HTR-8/SVneo (cell line): Measurements from ENCODE around the gene STX7.

Experiments
- DNase-seq: peaks from one replicate; pipeline ENCODE4 v3.0.0; 2011; ENCODE audit warnings: low spot score, mixed read lengths; ENCODE audit not compliant: insufficient read length
- FAIRE-seq: peaks from 2 replicates; lab custom pipeline; 2011; peaks lifted over from hg19 to GRCh38; lab: Jason Lieb, UNC

STX7 gene

DNA sequence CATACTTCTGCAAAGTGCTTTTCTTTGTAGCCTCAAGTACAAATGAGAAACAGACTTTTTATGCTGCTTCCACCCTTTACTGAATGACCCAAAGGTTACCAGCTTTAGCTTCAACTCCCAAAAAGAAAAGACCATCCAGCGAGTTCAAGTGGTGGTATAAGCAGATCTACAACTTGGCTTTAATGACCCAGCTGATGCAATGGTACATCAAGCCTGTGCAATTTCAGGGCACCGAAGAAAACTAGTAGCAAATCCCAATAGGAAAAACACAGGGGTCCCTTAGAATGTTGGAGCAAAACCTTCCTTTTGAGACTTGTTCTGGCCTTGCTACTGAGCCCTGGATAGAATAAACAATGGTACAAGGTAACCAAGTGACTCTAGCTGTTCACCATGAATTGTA is 33.8 kb downstream of the STX7 start:
- DNase-seq (no peak), FAIRE-seq (no peak)

DNA sequence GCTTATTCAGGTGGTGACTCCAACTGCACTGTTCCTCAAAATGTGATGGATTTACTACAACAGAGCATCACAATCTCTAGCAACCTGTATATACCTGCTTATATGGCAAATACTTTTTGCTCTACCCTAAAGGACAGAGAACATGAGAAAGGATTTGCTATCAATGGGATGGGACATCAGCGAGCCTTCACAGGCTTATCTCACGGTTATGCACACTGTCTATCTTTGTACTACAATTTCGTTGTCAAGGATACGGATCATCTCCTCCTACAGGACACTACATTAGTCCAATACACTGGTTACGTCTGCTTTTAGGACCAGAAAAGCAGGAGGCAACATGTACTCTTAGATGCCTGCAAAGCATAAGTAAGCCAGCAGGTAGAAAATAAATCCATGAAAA is 34.2 kb downstream of the STX7 start:
- FAIRE-seq (no peak), DNase-seq (no peak)

DNA sequence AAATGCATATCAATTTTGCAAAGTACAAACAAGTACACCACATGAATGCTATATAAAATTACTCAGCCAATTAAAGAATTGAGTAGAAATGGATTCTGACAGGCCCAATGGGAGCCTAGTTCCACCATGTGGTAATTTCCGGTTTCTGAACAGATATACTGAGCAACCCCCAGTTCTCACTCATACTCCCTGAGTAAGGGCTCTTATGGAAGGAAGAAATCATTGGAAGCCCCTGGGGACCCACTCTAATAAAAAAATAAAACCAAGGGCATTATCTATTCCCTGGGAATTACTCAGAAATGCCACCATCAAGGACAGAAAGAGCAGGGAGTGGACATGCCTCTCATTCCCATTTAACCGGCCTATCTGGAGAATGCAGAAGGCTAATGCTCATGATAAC is 34.6 kb downstream of the STX7 start:
- DNase-seq (no peak), FAIRE-seq (no peak)

DNA sequence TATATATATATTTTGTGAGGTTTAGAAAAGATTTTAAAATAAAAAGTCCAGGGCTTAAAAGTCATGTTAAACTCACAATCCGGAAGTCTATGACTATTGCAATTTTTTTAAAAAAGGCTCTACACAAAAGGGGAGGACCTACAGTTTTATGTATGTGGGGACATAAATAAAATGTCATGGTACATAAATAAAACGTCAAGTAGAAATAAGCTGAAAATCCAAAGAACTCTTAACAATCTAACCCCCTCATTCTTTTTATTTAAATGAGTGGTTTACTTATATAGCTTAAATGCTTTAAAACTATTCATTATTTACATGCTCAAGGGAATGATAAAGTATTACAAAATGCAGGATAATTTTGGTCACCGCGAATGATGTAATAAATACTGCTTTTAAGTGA is 36.2 kb downstream of the STX7 start:
- FAIRE-seq (no peak), DNase-seq (no peak)

DNA sequence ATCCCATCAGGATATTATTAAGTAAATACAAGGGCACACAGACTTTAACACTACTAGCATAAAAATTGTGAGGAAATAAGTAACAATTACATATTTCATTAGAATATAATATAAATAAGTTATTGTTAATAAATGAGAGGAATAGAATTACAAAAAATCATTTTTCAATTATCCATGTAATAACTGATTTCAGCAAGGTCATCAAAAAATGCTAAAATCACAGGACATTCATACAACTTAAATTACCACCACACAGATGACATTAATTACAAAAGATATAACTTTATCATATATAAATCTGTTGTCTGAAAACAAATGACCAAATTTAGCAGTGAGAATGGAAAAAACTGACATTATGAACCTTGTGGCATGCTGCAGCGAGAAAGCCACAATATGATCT is 37.0 kb downstream of the STX7 start:
- FAIRE-seq (no peak), DNase-seq (no peak)

DNA sequence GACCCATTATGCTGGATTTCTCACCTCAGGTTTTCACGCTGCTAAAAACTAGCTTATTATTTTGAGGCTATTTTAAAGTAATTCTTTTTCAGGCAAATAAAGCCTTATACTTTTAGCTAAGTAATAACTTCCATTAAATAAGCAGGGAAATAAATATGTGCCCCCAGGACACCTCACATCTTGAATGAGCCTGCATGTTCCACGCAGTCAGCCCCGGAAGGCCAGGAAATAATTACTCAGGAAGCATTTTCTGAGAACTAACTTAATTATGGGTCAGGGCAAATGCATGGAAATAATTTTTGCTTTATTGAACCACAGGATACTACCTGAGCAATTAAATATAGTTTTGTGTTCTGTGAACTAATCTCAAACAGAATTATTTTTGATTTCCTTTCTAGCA is 41.1 kb downstream of the STX7 start:
- DNase-seq: no peak
- FAIRE-seq: no peak

DNA sequence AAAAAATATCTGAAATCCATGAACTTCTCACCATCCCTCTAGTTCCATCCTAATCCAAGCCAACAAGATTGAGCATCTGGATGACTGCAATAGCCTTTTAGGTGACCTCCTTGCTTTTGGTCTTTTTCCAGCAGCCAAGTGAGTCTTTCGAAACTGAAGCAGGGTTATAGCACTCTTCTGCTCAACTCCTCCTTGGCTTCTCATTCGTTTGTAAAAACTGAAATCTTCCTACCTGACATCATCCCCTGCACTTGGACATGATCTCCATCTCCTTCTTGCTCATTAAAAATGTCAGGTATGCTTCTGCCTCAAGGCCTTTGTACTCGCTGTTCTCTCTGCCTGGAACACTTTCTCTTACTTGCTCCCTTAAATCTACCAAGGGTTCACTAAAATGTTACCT is 46.0 kb downstream of the STX7 start:
- FAIRE-seq (no peak), DNase-seq (no peak)

DNA sequence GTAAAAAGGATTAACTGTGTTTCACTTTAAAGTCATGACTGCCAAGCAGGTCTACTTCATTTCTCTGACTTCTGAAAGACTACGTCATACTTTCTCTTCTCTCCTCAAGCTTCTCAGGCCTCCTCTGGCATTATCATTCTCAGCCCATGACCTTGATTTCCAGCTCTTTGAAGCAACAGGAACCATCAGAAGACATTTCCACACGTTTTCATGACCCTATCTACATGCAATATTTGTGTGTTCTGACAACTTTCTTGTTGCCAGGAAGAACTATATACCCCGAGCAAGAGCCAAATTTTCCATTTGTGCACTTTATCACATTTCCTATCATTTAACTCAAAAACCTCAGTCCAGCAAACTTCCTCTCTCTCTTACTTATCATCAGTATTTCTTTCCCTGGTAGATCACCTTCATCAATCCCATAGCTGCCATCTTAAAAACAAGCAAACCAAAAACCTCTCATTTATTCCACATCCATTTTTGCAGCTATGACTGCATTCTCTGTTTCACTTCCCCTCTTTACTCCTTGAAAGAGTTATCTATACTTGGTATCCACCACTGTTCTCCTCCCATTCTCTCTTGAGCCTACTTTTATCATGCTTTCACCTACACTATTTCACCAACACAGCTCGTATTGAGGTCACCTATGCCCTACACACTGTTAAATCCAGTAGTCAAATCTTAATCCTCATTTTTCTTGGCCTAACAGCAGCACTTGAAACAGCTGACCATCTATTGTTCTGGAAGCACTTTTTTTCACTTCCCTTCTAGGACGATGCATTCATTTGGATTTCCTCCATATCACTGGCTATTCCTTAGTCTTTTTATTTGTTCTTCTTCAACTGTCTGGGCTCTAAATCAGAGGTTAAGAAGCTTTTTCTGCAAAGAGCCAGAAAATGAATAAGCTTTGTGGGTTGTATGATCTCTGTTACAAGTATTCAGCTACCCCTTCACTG is 47.1 kb downstream of the STX7 start:
- DNase-seq (no peak), FAIRE-seq (no peak)

DNA sequence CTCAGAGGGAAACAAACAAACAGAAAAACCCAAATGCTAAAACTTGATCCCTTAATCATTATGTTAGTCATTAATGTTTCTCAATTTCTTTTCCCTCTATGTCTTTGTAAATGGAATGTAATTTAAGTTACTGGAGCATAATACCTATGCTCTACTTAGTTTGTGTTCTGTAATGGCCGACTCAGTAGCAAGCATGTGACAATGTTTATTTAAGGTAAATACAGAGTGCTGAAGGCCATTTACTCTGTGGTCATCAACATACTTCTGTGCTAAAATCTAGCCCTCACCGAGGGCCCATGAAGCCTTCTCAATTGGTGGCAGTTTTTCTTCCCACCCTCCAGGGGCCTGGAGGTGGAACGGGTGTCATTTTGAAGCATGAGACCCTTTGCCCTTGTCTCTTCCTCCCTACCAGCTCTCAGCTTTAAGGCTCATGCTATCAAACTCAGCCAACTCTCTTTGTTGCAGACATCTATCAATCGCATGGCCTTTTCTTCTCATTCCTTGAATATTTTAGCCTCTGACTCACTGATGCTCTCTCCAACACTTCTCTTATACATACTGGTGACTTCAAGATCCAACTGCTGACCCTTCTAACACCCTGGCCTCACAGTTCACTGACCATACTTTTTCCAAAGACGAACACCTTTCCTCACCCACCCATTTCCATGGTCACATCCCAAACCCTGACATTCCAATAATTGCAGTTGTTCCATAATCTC is 48.2 kb downstream of the STX7 start:
- FAIRE-seq: no peak
- DNase-seq: peak; percentile 18

DNA sequence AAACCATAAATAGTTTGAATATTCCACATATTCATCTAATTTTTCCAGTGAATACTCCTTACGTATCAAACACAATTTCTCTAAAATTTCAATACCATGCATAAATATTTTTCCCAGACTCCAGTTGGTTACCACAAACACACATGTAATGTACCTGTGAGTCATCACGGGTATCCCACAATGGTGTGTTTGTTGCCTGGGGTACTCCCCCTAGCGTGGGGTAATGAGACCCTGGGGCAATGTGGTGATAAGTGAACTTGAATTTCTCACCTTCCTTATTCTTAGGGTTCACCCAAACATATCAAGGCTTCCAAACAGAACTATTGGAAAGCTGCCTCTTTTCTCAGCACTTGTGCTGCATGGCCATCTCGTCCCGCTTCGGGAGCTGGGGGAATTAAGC is 51.0 kb downstream of the STX7 start:
- DNase-seq (no peak), FAIRE-seq (no peak)

DNA sequence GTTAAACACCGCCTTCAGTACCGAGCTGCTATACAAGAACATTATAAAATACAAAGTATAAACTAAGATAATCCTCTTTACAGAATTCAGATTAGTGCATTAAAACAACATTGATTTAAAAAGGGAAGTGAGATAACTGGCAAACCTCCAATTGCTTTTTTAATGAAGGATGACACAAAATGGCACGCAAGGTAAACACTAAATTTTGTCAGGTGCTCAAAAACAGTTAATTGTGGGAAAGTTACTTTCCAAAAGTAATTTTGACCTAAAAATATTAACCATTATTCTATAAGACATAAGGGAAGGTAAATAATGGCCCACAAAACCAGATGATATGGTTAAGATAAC is 53.3 kb downstream of the STX7 start:
- DNase-seq (no peak), FAIRE-seq (no peak)

DNA sequence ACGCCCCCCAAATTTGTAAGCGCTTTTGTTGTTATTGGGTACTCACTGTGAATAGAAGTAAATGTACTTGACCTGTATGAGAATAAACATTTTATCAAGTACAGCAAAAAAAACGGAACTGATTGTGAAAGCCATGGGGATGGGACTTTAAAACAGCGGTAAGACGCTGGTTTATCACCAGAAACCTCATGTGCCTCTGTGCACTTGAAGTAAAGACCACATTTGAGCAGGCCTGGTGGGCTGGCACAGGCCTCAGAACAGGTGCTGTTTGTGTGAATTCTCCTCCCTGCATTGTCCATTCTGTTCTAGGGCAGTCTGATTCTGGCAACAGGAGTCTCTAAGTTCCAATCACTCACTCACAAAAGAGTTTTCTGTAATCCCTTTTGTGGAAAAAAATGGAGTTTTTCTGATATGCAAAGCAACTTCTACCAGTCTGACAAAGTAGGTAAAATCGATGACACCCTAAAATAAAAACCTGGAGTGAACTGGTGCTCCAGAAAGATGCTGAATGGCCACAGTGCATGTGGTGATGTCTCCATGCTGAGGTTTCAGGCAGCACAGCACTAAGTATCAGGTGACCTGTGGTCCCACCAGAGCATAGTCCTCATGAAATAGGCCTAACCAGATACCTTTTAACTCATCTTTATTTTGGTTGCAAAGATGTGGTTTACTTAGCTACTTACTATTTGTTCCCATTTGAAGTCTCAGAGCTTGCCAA is 53.9 kb downstream of the STX7 start:
- DNase-seq: no peak
- no peak for FAIRE-seq

DNA sequence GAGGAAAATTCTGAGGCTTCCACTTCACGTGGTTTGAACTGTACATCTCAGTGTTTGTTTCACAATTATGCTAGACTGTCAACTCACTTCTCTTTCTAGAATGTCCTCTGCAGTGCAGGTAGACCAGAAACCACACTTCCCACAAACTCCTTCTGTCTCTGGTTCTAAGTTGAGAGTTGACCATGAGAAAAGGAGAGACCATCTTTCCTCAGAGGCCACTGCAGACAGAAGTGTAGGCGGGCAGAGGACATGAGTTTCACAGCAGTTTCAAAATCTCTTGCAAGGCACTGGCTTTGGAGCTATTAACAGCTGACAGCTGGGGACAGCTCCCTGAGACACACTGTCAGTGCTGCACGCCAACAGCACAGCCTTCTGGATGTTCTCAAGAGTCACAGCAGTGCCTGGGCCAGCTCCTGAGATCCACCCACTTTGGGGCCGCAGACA is 56.2 kb downstream of the STX7 start:
- no peak for DNase-seq
- FAIRE-seq: no peak

DNA sequence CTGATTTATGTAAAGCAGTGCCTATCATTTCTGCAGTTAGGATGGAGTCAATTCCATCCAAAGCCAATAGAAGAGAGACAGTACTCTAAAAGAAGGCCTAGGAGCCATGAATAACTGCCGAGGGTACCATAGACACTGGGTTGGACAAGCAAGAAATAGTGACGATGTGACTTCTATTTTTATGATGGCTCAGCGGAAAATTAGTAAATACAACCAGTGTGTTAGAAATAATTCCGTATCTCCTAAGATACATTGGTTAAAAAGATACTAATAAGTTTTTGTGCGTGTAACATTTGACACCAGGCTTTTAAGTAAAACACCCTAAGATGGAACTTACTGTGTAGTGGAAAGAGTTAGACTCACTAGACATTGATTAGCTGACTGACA is 66.1 kb downstream of the STX7 start:
- FAIRE-seq: no peak

DNA sequence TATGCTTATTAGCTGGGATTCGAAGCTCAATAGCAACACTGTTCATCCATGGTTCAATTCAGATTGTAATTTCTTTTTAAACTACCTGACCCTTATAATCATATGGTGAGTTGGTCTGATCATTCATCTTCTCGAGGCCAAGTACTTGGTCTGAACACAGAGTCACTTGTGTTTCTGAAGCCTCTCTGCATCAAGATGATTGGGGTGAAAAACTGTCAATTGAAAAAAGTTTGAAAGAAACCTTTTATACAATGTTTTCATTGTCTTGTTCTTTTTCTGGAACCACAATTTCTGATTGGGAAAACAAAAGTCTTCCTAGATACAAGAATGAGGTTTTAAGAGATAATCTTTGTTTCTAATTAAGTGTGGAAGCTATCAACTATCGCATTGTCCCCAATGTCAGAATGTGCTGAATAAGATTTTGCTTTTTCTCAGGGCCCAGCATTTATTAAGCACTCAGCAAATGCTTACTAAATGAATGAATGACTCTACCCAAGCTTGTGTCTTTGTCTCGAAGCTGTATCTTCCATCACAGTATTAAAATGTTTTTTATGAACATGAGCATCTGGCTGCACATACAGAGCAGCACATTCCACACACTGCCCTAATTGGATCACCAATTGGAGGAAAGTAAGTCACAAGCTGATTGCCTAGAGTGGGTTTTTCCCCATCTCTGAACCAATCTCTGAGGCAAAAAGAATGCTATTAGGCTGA is 66.6 kb downstream of the STX7 start:
- no peak for DNase-seq
- no peak for FAIRE-seq

More for the DNA sequence above, 66.1 kb downstream of the STX7 start:
- no peak for DNase-seq

DNA sequence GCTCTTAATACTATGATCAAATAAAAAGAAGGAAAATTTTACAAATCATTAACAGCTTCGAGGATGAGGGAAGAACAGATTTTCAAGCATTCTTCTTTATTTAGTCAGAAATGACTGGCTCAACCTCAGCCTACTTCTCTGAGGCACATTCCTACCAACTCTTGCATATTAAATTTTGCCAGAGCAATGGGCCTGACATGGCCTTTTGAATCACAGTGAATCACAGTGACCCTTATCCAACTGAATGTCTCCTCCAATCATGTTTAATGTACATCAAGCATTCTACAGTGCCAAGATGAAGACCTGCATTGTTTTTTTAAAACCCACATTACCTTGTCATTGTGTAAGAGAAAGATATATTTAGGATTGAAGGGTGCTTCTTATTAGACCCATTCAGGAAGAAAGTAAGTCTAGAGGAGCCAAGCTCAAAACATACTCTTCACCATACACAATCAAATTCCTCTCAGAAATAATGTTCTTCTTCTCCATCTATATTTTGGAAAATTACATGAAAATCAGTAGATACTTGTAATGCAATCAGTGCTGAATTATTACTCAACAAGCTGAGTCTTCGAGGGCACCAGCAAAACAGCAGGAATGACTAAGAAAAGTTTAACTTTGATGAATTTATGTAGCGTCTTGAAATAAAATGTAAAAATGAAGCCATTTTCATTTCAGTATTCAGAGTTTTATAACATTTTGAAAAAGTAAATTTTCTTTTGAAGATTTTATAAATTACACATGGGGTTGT is 67.5 kb downstream of the STX7 start:
- FAIRE-seq: no peak

DNA sequence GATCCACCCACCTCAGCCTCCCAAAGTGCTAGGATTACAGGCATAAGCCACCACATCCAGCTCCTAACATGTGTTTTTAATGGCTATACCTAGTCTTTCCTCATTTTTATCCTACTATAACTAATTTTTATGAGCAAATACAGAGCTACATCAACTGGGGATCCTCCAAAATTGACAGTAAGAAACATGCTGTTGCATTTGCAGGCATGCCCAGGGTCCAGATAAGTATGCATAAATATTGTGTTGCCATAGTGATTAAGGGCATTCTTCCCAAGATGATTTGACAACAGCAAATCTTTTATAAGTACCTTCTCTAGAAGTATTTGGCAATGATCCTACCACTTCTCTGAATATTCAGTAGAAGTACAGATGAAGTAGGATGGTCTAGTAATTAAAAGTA is 69.7 kb downstream of the STX7 start:
- no peak for DNase-seq
- FAIRE-seq: no peak

More for the DNA sequence above, 67.5 kb downstream of the STX7 start:
- DNase-seq: peak; percentile 18

DNA sequence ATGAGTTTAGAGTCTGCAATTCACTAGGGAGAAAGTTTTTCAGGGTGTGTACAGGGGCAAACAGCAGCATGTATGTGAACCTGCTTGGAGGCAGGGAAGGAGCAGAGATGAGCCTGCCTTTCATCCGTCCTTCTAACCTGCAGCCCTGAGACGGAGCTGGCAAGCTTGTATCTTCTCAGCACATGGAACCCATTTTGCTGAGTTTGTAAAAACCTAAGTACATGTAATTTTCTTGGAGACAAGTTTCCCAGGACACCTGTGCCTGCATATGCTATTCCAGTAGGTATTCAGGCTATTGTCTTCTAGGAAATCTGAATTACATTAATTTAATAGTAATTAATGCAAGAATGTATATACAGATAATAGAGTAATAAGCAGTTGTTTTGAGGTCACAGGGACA is 82.8 kb downstream of the STX7 start:
- DNase-seq: no peak
- no peak for FAIRE-seq

DNA sequence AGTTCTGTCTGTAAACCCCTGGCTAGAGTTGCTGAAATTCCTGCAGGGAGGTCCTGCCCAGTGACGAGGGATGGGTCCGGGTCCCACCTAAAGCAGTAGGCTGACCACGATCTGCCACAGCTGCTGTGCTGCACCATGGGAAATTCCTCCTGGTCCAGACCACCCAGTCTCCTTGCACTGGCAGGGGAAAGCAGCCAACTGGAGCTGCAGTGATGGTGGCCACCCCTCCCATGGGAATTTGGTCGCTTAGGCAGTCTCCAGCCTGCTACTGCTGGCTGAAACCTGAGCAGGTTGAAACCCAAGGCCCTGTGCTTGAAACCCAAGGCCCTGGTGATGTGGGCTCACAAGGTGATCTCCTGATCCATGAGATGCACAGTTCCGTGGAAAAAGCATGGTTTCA is 87.7 kb downstream of the STX7 start:
- DNase-seq (no peak), FAIRE-seq (no peak)

DNA sequence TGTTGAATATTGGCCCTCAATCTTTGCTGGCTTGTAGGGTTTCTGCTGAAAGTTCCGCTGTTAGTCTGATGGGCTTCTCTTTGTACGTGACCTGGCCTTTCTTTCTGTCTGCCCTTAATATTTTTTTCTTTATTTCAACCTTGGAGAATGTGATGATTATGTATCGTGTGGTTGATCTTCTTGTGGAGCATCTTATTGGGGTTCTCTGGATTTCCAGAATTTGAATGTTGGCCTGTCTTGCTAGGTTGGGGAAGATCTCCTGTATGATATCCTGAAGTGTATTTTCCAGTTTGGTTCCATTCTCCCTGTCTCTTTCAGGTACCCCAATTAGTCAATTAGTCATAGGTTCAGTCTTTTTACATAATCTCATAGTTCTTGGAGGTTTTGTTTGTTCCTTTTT is 89.1 kb downstream of the STX7 start:
- FAIRE-seq (no peak), DNase-seq (no peak)
